Effector CD4-positive, alpha-beta T cell (primary cell): ENCODE results near the gene TNPO2.
"Not testable (repeated sequence)": the region's sequence is repeated elsewhere in the genome, so short reads cannot be mapped to it uniquely, and the experiment has no call there.

Source experiments
- DNase-seq: peaks from one replicate; pipeline ENCODE4 v3.0.0-alpha.2; 2020

The TNPO2 gene

DNA sequence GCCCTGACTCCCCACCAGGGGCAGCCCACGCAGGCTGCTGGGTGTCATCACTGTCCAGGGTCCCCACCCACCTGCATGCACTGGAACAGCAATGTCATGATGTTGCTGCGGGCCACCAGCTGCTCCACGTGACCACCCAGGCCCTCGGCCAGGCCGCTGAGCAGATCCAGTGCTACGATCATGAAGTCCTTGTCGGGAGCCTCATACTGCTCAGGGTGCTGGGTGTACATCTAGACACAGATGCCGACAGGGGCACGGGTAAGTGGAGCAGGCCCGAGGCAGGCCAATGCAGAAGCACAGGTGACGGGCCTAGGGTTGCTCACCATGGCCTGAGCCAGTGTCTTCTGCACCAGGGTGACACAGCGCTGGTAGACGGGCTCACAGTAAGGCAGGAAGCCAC, 18.6 kb downstream of the TNPO2 start:
- DNase-seq: no peak

DNA sequence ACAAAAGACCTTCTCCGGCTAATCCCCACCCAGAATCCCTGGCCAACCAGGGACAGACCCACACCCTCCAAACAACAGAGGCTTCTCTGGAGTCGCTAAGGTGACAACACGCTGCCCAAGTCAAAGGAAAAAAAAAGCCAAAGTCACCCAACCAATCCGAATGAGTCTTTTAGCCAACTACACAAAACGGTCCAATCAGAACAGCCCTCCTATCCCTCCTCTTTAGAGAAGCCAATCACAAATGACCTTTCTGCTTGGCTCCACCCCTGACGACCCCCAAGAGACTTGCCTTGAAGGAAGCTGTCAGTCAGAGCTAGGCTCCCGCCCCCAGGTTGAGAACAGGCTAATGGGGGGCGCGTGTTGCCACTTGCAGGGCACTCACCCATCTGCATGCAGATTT, 20.7 kb downstream of the TNPO2 start:
- no peak for DNase-seq

DNA sequence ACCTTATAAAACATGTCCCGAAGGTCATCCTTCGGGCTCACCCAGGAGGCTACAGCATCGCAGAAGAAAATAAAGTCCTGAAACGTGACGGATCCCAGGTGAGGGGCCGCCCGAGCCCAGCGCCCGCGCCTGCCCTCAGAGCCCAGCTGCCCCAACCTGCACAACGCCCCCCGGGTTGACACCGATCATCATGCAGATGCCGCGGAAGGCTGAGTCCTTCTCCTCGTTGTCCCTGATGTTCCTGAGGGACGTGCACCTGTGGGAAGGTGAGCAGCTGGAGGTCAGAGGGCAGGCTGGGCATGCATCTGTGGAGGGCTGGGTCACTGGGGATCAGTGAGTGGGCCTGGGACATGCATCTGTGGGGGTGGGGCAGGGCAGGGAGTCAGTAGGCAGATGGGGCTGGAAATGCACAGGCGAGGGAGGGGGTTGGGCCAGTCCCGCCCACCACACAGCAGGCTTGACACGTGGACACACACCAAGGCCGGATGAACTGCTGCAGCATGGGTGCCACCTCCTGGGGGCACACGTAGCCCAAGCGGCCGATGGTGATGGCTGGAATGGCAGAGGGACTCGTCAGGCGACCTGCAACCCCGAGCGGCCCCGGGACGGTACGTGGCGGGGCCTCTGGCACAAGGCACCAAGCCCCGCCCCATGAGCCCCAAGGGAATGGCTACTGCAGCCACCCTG, 22.0 kb downstream of the TNPO2 start:
- DNase-seq: no peak

DNA sequence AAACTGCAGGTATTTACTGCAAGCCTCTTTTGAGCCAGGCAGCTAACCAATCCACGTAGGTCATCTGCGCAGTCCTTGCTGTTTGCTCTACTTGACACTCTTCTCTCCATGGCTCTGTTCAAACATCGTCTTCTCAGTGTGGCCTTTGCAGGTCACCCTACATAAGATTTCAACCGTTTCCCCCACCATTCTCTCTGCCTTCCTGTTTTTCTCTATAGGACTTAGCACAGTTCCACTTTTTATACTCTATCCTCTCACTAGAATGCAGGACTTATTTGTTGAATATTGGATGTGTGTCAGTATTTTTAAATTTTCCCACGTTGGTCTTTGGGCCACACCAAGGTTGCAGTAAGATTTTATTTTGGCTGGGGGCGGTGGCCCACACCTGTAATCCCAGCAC, 25.6 kb downstream of the TNPO2 start:
- DNase-seq: no peak

DNA sequence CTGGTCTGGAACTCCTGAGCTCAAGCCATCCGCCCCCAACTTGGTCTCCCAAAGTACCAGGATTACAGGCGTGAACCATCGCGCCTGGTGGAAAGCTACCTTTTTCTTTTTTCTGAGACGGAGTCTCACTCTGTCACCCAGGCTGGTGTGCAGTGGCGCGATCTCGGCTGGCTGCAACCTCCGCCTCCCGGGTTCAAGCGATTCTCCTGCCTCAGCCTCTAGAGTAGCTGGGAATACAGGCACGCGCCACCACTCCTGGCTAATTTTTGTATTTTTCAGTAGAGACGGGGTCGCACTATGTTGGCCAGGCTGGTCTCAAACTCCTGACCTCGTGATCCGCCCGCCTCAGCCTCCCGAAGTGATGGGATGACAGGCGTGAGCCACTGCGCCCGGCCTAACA, 26.3 kb downstream of the TNPO2 start:
- DNase-seq: not testable (repeated sequence)

DNA sequence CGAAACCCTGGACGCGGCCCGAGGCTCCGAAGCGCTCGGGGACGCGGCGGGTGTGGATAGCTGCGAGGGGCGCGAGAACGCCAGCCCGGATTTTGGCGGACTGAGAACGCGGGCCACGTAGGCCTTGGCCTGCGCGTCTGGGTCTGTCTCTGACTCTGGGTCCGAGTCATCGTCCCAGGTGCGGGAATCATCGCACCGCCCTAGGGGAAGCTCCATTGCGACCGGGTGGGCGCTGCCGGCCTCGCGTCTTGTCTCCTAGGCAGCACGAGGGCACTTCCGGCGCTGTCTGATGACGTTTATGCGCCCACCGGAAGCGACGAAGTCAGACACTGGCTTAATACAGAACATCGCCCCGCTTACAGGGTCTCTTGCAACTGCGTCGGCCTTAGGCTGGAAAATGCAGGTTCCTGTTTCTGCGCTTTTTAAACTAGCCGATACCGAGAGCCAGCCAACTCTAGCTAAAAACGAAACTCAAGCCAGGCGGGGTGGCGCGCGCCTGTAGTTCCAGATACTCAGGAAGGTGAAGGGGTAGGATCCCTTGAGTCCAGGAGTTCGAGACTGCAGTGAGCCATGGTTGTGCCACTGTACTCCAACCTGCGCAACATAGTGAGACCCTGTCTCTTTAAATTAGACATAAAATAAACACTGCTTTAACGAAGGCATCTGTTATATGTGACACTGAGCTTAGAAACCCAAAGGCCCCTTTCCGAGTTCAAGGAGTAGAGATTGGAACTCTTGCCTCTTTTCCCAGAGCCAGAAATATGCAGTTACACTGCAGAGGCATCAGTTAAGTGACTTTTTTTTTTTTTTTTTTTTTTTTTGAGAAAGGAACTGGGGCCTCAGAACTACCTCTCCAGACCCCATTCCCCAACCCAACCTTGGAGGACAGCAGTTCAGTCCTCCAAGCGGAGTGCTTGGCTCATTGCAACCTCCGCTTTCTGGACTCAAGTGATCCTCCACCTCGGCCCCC, 27.1 kb downstream of the TNPO2 start, which contains the start of gene FBXW9:
Gene FBXW9, minus strand, starts transcription at position 266 of the 970 bp plus-strand sequence. Its CDS starts 50 bp downstream, at position 216.
- peak; percentile 98 for DNase-seq

DNA sequence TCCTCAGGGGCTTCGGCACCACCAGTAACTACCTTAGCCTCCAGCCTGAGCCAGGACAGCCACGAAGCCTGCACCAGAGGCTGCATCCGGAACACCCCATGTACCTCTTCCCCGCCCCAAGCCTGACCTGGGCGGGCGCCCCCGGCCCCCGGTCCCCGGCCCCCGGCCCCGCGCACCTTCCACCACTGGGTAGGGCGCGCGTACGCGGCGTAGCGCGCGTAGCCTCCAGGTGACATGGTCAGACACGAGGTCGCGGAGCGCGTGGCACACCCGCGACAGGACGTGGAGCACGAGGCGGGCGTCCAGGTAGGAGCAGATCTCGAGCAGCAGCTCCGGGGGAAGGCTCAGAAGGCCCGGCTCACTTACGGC, 27.8 kb downstream of the TNPO2 start:
- DNase-seq: no peak

DNA sequence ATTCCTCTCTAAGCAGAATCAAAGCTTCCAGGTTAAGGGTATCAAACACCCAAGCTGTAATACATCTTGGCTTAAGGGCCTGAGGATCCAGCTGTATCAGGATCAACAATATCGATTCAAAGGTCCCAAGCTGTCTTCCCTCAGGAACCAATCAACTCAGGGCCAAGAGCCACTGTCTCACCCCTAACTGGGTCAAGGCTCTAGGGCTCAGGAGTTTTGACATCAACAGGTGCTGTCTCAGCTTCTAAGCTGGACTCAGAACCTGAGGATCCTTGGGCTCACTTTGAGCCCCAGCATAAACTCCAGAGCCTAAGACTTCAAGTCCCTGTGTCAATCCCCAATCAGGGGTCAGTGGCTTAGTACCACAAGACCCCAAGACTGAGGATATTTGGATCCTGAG, 28.2 kb downstream of the TNPO2 start:
- DNase-seq: no peak

DNA sequence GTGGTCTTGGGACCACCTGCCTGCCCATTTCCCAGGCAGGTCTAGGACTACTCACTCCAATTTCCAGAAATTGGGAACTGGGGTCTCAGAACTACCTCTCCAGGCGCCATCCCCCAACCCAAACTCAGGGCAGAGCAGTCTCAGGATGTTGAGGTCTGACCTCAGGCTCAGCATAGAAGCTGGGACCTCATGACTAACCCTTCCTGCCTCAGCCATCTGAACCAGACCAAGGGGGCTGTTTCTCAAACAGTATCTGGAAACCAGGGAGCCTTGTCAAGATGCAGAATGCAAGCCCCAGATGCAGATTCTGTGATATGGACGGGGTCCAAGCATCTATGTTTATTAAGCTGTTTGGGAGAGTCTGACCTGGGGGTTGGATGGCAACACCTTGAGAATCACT, 28.6 kb downstream of the TNPO2 start:
- DNase-seq: no peak

DNA sequence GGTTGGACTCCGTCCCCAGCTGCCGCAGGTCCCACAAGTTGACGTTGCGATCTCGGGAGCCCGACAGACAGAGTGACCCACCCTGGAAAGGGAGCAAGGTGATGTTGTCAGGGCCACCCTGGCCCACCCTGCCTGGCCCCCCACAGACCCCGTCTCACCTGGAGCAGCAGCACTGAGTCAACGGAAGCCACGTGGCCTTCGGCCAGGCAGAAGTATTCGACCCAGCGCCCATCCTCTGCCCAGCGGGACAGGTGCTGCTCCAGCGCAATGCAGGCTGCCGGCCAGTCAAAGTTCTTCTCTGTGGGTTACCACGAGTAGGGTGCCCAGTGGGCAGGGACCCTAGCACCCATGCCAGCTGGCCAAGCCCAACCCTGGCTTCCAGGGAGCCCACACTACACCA, 29.1 kb downstream of the TNPO2 start:
- DNase-seq: no peak

DNA sequence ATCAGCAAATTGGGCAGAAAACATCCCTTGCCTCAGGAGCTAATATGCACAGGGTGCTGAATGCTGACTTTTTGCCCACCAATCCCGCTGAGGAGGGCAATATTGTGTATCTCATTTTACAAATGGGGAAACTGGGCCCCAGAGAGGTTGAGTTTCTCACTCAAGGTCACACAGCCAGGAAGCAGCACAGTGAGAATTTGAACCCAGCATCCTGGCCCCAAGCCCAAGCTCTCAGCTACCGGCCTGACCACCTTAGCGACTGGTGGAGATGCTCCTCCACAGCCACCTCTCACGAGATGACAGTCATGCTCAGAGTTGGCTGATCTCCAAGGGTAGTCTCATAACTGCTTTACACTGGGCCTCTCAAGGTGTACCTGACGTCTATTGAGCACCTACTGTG, 30.8 kb downstream of the TNPO2 start:
- DNase-seq: no peak

DNA sequence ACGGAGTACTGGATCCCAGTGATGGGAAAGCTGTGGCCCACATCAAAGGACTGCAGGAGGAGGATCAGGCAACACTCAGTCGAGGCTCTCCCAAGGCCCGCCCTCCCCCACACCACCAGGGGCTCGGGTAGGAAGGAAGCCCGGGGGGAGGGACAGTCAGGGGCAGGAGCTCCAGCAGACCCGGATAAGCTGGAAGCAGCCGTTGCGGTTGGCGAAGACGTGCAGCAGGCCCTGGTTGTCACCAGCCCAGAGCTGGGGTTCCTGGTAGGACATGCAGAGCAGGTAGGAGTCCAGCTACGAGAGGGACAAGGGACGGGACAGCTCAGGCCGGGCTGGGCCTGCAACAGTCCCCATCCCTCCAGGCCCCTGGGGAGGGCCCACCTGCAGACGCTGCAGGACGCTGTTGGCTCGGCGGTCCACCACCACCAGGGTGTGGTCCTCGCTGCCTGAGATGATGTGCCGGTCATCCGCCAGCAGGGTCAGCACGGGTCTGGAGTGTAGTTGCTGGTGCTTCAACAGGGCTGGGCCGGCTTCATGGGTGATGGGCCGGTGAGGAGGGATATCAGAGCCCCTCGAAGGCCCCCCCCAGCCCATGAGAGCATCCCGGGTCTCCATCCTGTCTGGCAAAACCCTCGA, 34.0 kb downstream of the TNPO2 start:
- no peak for DNase-seq

DNA sequence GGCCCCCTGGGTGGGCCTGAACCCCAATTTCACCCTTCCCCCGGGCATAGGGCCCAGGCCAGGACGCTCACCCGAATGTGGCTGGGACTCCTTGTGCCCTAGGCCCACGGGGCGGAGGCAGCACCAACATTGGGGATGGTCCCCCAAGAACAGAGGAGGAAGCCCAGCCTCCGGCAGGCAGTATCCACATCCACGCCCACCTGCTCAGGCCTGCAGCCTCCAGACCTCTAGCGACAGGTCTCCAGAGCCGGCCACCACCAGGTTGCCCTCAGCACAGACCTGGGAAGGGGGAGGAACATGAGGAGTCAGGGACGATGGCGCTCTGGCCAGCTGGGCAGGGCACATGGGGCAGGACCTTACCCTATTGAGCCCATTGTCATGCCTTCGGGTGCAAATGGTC, 34.7 kb downstream of the TNPO2 start:
- DNase-seq: no peak

DNA sequence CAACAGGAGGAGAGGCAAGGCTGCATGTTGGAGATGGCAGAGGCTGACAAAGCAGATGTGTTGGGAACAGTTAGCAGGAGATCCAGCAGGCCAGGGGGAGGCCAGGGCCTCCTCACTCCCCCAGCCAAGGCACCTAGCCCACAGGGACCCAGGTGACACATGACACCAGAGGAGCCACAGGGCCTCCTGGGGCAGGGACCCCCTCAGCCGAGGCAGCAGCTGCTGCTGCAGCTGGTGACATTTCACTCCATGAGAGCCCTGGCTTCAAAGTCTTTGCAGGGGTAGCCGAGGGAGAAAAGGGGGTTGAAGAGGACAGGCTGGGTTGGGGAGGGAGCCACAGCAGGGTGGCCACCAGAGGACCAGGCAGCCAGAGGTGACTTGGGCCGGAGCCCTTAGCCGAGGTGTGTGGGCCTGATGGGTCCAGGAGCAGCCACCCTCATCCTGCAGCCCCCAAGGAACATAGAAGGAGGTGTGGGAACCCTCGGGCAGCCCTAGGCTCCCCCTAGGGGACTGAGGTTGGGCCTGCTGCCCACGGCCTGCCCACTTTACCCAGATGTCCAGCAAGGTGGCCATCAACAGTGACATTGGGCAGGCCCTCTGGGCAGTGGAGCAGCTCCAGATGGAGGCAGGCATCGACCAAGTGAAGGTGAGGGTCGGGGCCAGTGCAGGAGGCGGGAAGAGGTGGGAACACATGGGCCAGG, 36.1 kb downstream of the TNPO2 start, which contains the start of gene GNG14:
Gene GNG14, plus strand, starts transcription at position 503 of the 701 bp plus-strand sequence. Its CDS starts 51 bp downstream, at position 554.
- DNase-seq: no peak

DNA sequence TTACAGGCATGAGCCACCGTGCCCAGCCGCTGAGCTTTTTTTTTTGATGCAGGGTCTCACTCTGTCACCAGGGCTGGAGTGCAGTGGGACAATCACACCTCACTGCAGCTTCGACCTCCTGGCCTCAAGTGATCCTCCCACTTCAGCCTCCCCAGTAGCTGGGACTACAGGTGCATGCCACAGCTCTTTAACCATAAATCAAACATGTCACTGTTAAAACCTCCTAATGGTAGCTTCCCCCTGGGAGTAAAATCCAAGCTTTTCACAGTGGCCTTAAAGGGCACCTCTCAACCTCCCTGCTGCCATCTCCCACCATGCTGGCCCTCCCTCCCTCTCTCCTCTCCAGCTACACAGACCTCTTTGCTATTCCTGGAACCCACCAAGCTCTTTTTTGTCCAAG, 37.9 kb downstream of the TNPO2 start:
- no peak for DNase-seq

DNA sequence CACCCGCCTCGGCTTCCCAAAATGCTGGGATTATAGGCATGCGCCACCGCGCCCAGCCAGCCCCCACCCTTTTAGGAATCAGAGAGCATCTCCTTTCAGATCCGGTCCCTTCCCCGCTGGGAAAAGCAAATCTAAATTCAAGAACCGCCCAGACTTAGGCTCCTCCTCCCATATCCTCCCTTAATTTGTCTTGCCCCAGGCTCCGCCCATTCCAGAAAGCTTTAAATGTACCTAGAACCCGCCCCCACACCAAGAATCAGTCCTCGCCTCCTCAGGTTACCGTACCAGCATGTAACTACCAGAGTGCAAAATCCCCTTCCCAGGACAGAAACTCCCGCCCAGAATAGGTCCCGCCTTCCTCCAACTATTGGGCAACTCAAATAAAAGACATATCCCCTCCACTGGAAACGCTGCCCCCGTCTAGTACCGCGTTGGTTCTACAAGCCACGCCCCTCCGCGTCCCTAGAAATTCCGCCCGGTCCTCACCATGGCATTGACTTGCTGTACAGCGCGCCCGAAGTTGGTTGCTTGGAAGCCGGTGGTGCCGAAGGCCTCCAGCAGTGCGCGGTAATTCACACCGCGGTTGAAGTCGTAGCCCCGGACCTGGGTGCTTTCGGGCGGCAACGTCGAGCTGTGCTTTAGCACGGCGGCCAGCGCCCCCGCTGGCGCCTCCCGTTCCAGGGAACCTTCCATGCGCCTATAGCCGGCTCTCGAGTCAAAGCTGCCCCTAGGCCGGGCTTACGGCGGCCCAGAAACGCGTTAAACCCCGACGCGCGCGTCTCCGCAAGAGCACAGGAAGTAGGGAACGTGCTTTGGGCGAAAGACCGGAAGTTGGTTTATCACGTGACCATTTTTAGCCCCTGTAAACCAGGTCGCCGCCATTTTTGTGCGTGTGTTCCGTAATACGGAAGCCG, 42.4 kb downstream of the TNPO2 start, which contains the start of gene DHPS:
Gene DHPS, minus strand, starts transcription at position 807 of the 914 bp plus-strand sequence. Its CDS starts 114 bp downstream, at position 693.
- DNase-seq: peak; percentile 89

DNA sequence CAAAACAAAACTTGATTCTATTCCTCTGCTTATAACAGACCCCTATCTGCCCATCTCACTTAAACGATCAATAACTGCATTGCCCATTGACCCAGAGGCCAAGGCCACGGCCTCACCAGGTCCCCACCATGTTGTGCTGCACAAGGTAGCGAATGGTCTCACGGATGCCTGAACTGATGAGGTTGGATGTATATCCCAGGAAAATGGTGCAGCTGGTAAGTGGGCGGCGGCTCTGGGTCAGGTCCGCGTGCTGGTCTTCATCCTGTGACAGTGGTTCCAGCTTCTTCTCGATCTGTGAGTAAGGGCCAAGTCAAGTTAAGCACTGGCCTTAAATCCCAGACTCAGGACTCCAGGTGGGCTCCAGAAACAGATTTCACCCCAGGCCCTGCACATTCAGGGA, 43.7 kb downstream of the TNPO2 start:
- DNase-seq: no peak

DNA sequence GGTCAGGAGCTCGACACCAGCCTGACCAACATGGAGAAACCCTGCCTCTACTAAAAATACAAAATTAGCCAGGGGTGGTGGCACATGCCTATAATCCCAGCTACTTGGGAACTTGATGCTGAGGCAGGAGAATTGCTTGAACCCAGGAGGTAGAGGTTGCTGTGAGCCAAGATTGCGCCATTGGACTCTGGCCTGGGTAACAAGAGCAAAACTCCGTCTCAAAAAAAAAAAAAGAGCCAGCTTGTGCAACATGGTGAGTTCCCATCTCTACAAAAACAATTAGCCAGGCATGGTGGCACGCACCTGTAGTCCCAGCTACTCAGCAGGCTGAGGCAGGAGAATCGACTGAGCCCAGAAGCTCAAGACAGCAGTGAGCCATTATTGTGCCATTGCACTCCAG, 45.7 kb downstream of the TNPO2 start:
- DNase-seq: not testable (repeated sequence)

DNA sequence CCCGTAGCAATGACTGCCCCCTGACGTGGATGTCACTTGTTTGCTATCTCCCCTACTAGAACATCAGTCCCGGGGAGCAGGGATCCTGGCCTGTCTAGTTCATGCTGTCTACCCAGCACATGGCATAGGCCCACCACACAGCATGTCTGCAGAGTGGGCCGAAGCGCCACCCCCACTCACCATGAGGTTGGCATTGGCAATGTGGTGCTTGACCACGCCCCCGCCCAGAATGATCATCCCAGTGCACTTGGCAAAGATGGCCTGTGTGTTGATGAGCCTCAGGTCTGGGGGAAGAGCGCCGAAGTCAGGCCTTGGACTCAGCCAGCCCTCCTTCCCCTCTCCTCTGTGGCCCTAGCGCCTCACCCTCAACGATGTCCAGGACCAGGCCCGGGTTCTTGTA, 46.8 kb downstream of the TNPO2 start:
- no peak for DNase-seq

DNA sequence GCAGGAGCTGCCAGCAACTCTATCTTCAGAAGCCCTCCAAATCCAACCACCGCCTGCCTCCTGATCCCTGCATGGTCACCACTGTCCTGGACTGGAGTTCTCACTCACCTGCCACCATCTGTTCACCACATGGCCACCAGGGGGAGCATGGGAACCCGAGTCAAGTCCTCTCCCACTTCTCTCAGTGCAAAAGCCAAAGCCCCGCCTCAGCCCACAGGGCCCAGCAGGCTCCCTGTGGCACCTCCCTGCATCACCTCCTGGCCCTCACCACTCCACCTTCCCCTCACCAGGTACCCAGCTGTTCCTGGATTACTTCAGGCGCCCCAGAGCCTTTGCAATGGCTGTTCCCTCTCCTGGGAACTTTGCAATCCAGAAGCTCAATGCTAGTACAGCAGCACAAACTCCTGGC, 47.3 kb downstream of the TNPO2 start:
- DNase-seq: peak; percentile 78

DNA sequence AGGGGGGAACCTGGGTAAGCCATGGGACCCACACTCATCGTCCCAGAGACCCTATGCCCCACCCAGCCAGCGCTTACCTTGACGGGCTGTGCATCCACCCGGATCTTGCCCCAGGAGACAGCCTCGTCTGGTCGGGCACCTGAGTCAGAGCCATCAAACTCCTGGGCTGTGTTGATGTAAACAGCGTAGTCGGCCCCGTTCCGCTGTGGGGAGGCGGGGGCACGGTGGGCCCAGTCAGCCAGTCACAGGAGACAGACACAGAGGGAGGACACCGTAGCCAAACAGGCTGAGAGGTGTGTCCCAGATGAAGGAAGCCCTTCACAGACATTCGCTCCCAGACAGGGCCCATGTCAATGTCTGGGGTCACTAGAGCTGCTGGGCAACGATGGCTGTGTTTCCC, 47.8 kb downstream of the TNPO2 start:
- no peak for DNase-seq

DNA sequence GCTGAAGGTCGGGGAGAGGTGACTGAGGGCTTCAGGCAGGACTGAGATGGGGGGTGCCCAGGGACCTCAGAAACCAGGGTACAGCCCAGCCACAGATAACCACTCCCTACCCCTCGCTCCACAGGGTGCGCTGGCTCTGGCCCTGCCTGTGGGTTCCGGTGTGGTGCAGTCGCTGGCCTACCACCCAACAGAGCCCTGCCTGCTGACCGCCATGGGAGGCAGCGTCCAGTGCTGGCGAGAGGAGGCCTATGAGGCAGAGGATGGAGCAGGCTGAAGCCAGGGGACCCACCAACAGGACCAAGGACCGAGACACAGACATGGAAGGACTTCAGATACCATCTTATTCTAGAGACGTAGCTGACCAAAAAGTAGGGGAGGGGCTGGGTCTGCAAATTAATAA, 48.3 kb downstream of the TNPO2 start:
- DNase-seq: no peak
